AG04450 (cell line): ENCODE results near the gene QKI. TPM values are rescaled to one million over a fixed set of nuclear protein-coding genes. Genes with fewer than 3 reads are reported as not detected.
"Not testable (repeated sequence)": the region's sequence is repeated elsewhere in the genome, so short reads cannot be mapped to it uniquely, and the experiment has no call there.

Source experiments
- CTCF ChIA-PET: fragments of 300-600, 350-600 bp; formaldehyde crosslinking; extraction: SDS; loops from one replicate; lab custom pipeline; 2022; ENCODE audit warnings: antibody characterized with exemption, inconsistent platforms; lab: Charles Lee
- POLR2A ChIA-PET: fragments of 350-600 bp; formaldehyde crosslinking; extraction: SDS; loops from one replicate; lab custom pipeline; 2021; ENCODE audit warnings: antibody characterized with exemption, inconsistent platforms; lab: Yijun Ruan, JAX
- DNase-seq: peaks from one replicate; pipeline ENCODE4 v3.0.0-alpha.2; 2011; ENCODE audit warnings: low read depth, low spot score
- H3K27ac ChIP-seq: one replicate; pipeline ENCODE4 v1.5.1; 2012; ENCODE audit warnings: low read depth, low read length, control low read depth
- H3K27me3 ChIP-seq: one replicate; pipeline ENCODE4 v1.6.0; 2012; ENCODE audit warnings: low read length; ENCODE audit not compliant: control insufficient read depth, insufficient read depth
- H3K4me3 ChIP-seq: 2 replicates; pipeline ENCODE4 v1.5.1; 2011; ENCODE audit warnings: mild to moderate bottlenecking, low read depth, low read length, control low read depth
- H3K9me3 ChIP-seq: 2 replicates; pipeline ENCODE4 v1.5.1; 2012; ENCODE audit warnings: low read length; ENCODE audit not compliant: control insufficient read depth, insufficient read depth
- CTCF ChIP-seq: IDR thresholded peaks from 2 replicates; pipeline ENCODE4 v1.5.1; 2011; ENCODE audit warnings: low read depth, low read length, control low read depth, inconsistent platforms
- polyA plus RNA-seq: library from polyadenylated mRNA; depleted of rRNA; stranded (reverse); fragments of >200 nt; gene quantifications from 2 replicates; pipeline ENCODE4 v1.2.3, GENCODE V29; 2011

QKI gene
- polyA plus RNA-seq, 1 experiment: 165 TPM

- ChIA-PET POLR2A (no interaction called here), CTCF (no interaction called here)
- no peaks in the 10 kb centered on the region for H3K27me3 ChIP-seq
- H3K4me3 ChIP-seq: no peak overlapping the region
- peaks cover 8% of the 10 kb centered on the region for H3K9me3 ChIP-seq
- no peak overlapping the region for H3K27ac ChIP-seq
- DNase-seq: no peak
- TF ChIP-seq CTCF: no peak
These were observed 38.3 kb upstream of the QKI start for GRCh38 chr6:163376187-163376586.

- POLR2A ChIA-PET: no interaction called here
- no peak for DNase-seq
- Histone ChIP-seq H3K27me3 (no peaks in the 10 kb centered on the region), H3K27ac (no peak overlapping the region), H3K9me3 (peaks cover 8% of the 10 kb centered on the region), H3K4me3 (no peak overlapping the region)
- no peak for TF ChIP-seq CTCF
- CTCF ChIA-PET: no interaction called here
These were observed 37.0 kb upstream of the QKI start for GRCh38 chr6:163377561-163377960.

GRCh38 chr6:163380216-163380615, 34.3 kb upstream of the QKI start:
- H3K27me3 ChIP-seq: no peaks in the 10 kb centered on the region
- DNase-seq: no peak
- H3K4me3 ChIP-seq: no peak overlapping the region
- POLR2A ChIA-PET: no interaction called here
- H3K27ac ChIP-seq: no peak overlapping the region
- TF ChIP-seq CTCF: no peak
- H3K9me3 ChIP-seq: peaks cover 6% of the 10 kb centered on the region
- CTCF ChIA-PET: no interaction called here

GRCh38 chr6:163381118-163381756, 33.3 kb upstream of the QKI start:
- no peak for TF ChIP-seq CTCF
- no peak overlapping the region for H3K4me3 ChIP-seq
- H3K27ac ChIP-seq: no peak overlapping the region
- H3K9me3 ChIP-seq: peaks cover under 1% of the 10 kb centered on the region; the same call in 1 of the 2 replicates
- H3K27me3 ChIP-seq: no peaks in the 10 kb centered on the region
- DNase-seq: no peak
- POLR2A ChIA-PET: no interaction called here
- CTCF ChIA-PET: no interaction called here

- POLR2A ChIA-PET, H3K4me3 ChIP-seq, DNase-seq, H3K9me3 ChIP-seq, CTCF ChIA-PET, H3K27ac ChIP-seq, H3K27me3 ChIP-seq: not testable (repeated sequence)
These were observed 31.1 kb upstream of the QKI start for GRCh38 chr6:163383396-163383795.
